Jurkat, Clone E6-1 (cell line): Measurements from ENCODE around the gene HPCAL1.

Experiments
- DNase-seq: peaks from one replicate; pipeline ENCODE4 v3.0.0-alpha.2; 2011; ENCODE audit warnings: low read depth, low spot score
- H3K4me3 ChIP-seq: 2 replicates; pipeline ENCODE4 v1.5.1; 2011; ENCODE audit warnings: mild to moderate bottlenecking, low read length, control low read depth, moderate library complexity

HPCAL1 gene

GRCh38 chr2:10373931-10374330 lies 71.2 kb downstream of the HPCAL1 start:
- no peak for DNase-seq
- no peak overlapping the region for H3K4me3 ChIP-seq

DNA sequence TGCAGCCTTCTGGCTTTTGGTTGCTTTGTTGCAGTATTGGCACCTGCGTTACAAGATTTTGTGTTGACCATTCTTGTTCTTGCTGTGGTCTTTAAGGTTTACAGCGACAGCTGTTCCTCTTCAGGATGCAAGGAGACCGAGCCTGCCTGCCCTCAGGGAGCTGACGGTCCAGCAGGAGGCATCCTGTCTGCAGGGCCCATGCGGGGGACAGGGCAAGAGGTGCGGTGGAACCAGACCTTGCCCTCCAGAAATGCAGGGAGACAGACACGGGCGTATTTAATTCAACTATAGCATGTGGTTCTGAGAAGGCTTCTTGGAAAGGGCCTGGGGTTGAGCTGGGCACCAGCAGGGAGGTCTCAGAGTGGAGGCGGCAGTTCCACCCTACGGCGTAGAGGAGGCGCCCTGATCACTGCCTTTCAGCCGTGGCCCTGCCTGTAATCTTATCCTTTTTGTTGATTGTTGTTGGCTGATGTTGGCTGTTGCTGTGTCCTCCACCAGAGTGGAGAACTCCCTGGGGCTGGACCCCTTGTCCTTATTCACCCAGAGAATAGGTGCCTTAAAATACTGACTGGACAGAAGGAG lies 71.7 kb downstream of the HPCAL1 start:
- no peak overlapping the region for H3K4me3 ChIP-seq
- DNase-seq = no peak

DNA sequence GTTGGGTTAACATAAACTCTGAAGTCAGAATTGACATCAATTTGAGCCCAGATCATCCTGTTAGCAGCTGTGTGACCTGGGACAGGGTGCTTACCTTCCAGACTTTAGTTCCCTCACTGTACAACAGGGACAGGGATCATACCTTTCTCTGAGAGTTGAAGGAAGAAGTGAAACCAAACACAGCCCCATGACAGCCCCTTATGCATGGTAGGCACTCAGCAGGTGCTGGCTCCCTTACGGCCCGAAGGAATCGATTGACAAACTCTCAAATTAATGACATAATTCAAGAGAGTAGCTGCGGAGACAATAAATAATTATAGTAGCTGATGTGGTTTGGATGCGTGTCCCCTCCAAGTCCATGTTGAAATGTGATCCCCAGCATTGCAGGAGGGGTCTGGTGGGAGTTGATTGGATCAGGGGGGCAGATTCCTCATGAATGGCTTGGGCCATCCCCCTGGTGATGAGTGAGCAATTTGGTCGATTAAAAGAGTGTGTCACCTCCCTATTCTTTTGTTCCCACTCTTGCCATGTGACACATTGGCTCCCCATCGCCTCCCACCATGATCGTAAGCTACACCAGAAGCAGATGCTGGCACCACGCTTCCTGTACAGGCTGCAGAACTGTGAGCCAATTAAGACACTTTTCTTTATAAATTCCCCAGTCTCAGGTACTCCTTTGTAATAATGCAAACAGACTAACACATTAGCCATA lies 73.0 kb downstream of the HPCAL1 start:
- no peak overlapping the region for H3K4me3 ChIP-seq
- DNase-seq = no peak

- no peak overlapping the region for H3K4me3 ChIP-seq
- DNase-seq = no peak
Observed at GRCh38 chr2:10377052-10377746, 74.5 kb downstream of the HPCAL1 start.

DNA sequence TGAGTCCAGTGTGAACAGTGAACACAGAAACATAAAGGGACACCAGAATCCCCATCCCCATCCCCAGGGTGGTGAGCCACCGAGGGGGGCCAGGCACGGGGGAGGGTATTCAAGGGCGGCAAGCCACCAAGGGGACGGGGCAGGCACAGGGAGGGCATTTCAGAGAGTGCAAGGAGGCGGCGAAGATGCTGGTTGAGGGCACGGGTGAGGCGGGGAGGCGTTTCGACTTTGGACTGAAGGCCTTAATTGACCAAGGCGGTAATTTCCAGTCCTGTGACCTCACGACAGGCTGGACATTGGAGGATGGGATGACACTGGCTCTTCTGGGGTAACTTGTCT lies 75.0 kb downstream of the HPCAL1 start:
- H3K4me3 ChIP-seq = no peak overlapping the region
- no peak for DNase-seq

- DNase-seq = peak; percentile 37
- no peak overlapping the region for H3K4me3 ChIP-seq
Observed at GRCh38 chr2:10378189-10378588, 75.5 kb downstream of the HPCAL1 start.

DNA sequence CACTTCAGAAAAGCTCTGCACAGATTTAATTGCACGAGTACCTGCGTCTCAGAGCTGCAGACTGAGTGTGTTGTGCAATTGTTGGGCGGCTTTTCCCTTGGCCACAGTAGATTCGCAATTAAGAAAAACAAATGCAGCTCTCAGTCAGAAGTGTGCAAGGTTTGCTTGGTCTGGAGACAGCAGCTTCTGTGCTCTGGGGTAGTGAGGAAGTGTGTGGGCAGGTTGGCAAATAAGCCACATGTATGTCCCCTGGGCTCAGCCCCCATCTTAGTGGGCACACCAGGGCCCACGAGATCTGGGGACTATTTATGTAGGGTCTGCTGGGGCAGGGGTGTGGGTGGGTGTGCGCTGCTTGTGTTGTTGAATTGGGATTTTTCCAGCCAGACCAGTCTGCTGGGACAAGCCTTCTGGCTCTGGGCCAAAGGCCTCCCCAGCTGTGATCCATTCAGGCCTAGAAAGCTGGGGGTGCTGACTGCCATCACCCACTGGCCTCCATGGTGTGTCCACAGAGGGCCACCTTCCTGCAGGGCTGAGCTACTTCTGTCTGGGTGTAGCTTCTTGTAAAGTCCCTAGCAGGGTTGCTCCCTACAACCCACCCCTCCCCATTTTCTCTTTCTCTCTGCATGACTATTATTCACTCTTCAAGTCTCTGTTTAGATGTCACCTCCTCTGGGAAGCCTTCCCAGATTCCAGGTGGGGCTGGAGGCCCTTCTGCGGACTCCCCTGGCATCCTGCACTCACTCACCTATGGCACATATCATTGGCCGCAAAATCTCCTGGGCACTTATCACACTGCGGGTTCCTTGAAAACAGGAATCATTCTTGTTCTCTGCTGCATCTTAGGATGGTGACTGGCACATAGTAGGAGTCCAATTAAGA lies 77.6 kb downstream of the HPCAL1 start:
- no peak overlapping the region for H3K4me3 ChIP-seq
- no peak for DNase-seq

DNA sequence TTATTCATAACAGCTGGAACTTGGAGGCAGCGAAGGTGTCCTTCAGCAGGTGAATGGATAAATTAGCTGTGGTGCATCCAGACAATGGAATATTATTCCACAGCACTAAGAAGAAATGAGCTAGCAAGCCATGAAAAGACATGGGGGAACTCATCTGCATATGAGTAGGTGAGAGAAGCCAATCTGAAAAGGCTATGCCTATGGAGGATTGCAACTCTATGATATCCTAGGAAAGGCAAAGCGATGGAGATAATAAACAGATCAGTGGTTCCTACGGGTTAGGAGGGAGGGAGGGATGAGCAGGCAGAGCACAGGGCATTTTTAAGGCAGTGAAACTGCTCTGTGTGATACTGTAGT lies 79.3 kb downstream of the HPCAL1 start:
- no peak overlapping the region for H3K4me3 ChIP-seq
- no peak for DNase-seq

DNA sequence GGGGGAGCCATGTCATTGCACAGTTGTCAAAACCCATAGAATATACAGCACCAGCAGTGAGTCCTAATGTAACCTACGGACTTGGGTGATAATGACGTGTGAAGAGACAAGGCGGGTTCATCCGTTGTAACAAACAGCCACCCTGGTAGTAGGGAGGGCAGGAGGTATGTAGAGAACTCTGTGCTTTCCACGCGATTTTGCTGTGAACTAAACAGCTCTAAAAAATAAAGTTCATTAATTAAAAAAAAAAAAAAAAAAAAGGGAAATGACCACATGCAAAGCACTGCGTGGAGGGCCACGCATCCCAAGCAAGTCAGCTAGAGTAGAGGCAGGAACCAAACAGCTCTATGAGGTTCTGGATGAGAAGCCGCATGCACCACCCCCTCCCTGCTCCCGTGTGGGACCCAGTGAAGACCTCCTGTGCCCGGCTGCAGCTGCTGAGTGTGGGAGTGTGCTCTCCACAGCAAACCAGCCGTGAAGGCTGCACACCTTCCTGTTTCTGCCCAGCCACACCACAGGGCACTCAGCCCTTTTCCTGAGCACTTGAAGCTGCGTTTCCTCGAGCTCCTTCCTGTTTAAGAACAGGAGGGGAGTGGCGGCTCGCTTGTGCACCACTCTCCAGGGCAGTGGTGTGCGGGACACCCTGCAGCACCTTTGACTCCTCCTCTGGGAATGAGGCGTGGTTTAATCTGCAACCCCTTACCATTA lies 79.8 kb downstream of the HPCAL1 start:
- DNase-seq = peak; percentile 45

GRCh38 chr2:10383960-10384734 lies 81.4 kb downstream of the HPCAL1 start:
- no peak overlapping the region for H3K4me3 ChIP-seq
- DNase-seq = no peak

More for the DNA sequence above, 79.8 kb downstream of the HPCAL1 start:
- peak overlapping the region; percentile 13 for H3K4me3 ChIP-seq

- no peak for DNase-seq
- H3K4me3 ChIP-seq = no peak overlapping the region
Observed at GRCh38 chr2:10385501-10385900, 82.8 kb downstream of the HPCAL1 start.

DNA sequence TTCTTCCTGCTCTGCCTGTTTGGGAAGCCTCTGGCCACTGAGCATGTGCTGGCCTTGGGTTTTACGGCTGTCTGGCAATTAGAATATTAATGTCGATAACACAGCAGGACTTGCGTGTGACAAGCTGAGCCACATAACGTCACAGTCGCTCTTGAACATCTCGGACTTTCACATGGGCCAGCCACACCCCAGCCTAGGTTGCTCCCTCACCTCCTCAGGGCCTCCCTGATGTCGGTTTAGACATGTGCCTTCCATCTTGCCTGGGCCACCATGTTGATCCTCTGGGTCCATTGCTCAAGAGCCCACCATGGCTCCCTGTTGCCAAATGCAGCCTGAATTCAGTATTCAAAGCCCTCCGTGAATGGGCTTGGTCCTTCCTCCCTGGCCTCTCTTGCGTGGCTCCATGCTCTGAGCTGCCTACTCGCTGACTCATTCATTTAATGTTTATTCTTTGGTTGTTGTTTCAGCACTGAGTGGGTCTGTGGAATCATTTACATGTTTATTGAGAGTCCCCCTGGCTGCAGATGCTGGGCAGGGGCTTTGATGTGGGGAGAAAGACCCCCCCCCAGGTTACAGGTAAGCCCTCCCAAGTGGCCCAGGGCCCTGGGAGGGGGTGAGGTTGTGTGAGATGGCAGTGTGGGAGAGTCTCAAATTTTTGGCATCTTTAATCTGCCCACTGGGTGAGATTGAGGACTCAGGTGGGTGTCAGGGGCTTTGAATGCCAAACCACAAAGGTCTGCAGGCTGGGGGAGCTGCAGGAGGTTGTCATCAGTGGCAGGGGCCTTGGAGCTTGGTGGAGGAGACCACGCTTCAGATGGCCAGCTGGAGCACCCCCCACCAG lies 83.4 kb downstream of the HPCAL1 start:
- H3K4me3 ChIP-seq = no peak overlapping the region

GRCh38 chr2:10387033-10387432 lies 84.3 kb downstream of the HPCAL1 start:
- no peak overlapping the region for H3K4me3 ChIP-seq
- DNase-seq = no peak

More for the DNA sequence above, 83.4 kb downstream of the HPCAL1 start:
- DNase-seq = no peak

- no peak for DNase-seq
- H3K4me3 ChIP-seq = no peak overlapping the region
Observed at GRCh38 chr2:10388954-10389560, 86.4 kb downstream of the HPCAL1 start.

GRCh38 chr2:10389573-10389972 lies 86.9 kb downstream of the HPCAL1 start:
- H3K4me3 ChIP-seq = no peak overlapping the region
- DNase-seq = no peak

DNA sequence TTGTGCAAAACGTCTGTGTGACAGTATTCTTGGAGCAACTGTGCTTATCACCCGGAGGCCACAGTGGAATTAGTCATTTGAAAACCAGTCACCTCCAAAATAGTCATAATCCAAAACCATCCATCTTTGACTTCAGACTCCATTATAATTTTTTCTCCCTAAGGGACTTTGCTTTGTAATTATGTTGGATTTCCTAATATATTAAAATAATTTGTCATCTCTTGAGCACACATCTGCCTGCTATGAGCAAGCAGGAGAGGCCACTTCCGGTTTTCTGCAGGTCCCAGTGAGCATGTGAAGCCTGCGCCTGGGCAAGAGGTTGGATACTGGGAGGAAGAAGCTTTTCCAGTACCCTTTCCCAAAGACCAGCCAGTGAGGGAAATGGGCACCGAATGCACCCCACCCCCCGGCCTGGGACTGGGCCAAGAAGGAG lies 87.7 kb downstream of the HPCAL1 start:
- no peak overlapping the region for H3K4me3 ChIP-seq
- DNase-seq = no peak

DNA sequence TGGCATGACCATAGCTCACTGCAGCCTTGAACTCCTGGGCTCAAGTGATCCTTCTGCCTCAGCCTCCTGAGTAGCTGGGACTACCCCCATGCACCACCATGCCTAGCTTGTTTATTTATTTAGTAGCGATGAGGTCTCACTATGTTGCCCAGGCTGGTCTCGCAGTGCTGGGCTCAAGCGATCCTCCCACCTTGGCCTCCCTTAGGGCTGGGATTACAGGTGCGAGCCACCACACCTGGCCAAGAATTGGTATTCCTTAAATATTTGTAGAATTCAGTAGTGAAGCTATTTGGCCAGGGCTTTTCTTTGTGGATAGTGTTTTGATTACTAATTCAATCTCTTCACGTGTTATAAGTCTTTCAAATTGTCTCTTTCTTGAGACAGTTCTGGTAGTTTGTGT lies 89.4 kb downstream of the HPCAL1 start:
- no peak for DNase-seq
- no peak overlapping the region for H3K4me3 ChIP-seq
